Thyroid gland (tissue), 4 donors: ENCODE data around the gene SMARCB1.

Experiments
- POLR2A ChIP-seq, 2 donors: fragments of 450-650 bp; IDR thresholded peaks; one replicate each; pipeline ENCODE4 v1.6.1; 2017; ENCODE audit warnings: antibody characterized with exemption in 2 of 2, mild to moderate bottlenecking in 2 of 2, moderate library complexity in 1 of 2
- TF ChIP-seq, protein P1 (sequence below), 6 experiments: fragments of 200-600 bp in 3 of 6; fragments of 450-650 bp in 3 of 6; sonication (generic) in 3 of 6; IDR thresholded peaks; one replicate each; pipeline ENCODE4 v1.5.1; 2016 to 2019; ENCODE audit warnings: antibody characterized with exemption in 6 of 6, mild to moderate bottlenecking in 2 of 6, inconsistent platforms in 1 of 6, moderate library complexity in 1 of 6

DNA sequence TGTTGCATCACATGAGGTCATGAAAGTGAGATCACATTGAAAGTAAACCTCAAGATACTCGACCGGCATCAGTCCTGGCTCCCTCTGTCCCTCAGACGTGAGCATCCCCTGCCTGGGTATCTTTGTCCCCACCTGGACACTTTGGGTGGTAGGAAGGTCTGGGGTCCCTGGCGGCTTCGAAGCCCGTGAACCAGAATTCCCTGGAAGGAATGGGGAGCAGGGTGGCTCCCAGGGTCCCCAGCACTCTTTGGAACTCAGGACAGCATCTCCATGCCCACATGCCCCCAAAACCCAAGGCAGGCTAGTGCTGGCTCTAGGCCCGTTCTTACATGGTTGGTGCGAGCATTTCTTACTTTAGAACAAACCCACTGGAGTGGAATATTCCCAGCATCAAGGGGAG is 44.5 kb downstream of the SMARCB1 start:
- TF ChIP-seq, protein P1, sequence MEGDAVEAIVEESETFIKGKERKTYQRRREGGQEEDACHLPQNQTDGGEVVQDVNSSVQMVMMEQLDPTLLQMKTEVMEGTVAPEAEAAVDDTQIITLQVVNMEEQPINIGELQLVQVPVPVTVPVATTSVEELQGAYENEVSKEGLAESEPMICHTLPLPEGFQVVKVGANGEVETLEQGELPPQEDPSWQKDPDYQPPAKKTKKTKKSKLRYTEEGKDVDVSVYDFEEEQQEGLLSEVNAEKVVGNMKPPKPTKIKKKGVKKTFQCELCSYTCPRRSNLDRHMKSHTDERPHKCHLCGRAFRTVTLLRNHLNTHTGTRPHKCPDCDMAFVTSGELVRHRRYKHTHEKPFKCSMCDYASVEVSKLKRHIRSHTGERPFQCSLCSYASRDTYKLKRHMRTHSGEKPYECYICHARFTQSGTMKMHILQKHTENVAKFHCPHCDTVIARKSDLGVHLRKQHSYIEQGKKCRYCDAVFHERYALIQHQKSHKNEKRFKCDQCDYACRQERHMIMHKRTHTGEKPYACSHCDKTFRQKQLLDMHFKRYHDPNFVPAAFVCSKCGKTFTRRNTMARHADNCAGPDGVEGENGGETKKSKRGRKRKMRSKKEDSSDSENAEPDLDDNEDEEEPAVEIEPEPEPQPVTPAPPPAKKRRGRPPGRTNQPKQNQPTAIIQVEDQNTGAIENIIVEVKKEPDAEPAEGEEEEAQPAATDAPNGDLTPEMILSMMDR (IDR thresholded peaks at IDR 0.05), result no peak
- no peak for TF ChIP-seq POLR2A (IDR thresholded peaks at IDR 0.05)
